ENCODE measurements around the gene KANSL1L. TPM values are rescaled to one million over a fixed set of nuclear protein-coding genes. Genes with fewer than 3 reads are reported as not detected.

The KANSL1L gene
- total RNA-seq, 1 donor from 2014 or later, result 36.3 TPM

- DNase-seq (no peak), ATAC-seq (no peak)
- H3K9me3 ChIP-seq, result no peaks in the 10 kb centered on the region
- no peaks in the 10 kb centered on the region for H3K4me1 ChIP-seq
- intact Hi-C loops (cut with DNase I), result loop anchor here (10.0 kb wide), 1 partner anchor 230 kb away; no protein-coding TSS in a partner anchor
- no peak overlapping the region for H3K27ac ChIP-seq
- H3K27me3 ChIP-seq, result no peaks in the 10 kb centered on the region
- no peak for TF ChIP-seq CTCF (IDR thresholded peaks at IDR 0.05)
- no peak overlapping the region for H3K4me3 ChIP-seq
- H3K36me3 ChIP-seq, result no peaks in the 10 kb centered on the region
Measured at GRCh38 chr2:209974576-209974975, 196.6 kb downstream of the KANSL1L start.

- DNase-seq (no peak), ATAC-seq (no peak)
- no peak for TF ChIP-seq CTCF (IDR thresholded peaks at IDR 0.05)
- Histone ChIP-seq H3K4me1 (no peaks in the 10 kb centered on the region), H3K9me3 (no peaks in the 10 kb centered on the region), H3K4me3 (no peak overlapping the region), H3K36me3 (no peaks in the 10 kb centered on the region), H3K27ac (no peak overlapping the region), H3K27me3 (no peaks in the 10 kb centered on the region)
- intact Hi-C loops (cut with DNase I), result loop anchor here (10.0 kb wide), 1 partner anchor 231 kb away; no protein-coding TSS in a partner anchor
Measured at GRCh38 chr2:209973328-209973727, 197.9 kb downstream of the KANSL1L start.

Other genes starting within 250 kb of the KANSL1L start
- 47.7 TPM for gene RPE, start 168.8 kb downstream of the KANSL1L start, total RNA-seq
- 41.6 TPM for gene ACADL, start 54.0 kb upstream of the KANSL1L start, total RNA-seq
- gene MYL1, start 143.8 kb upstream of the KANSL1L start, total RNA-seq, result not detected